GM12872 (cell line): ENCODE results near the gene UBE2L3.
A peak's percentile ranks its signal among the peaks of the same experiment; 100 is the strongest.

Source experiments
- CTCF ChIP-seq: IDR thresholded peaks from 3 replicates; pipeline ENCODE4 v1.5.1; 2011; ENCODE audit warnings: low read depth, mild to moderate bottlenecking, low read length, moderate library complexity; ENCODE audit not compliant: insufficient read depth

Gene UBE2L3

GRCh38 chr22:21629255-21630149 is 62.0 kb downstream of the UBE2L3 start, which contains the start of gene YDJC:
Gene YDJC, minus strand, starts transcription at chr22:21630022. Its CDS starts 8 bp downstream, at chr22:21630014.
- peak; percentile 82 for TF ChIP-seq CTCF

- no peak for TF ChIP-seq CTCF
Observed at GRCh38 chr22:21631025-21631424, 63.5 kb downstream of the UBE2L3 start.

- TF ChIP-seq CTCF = no peak
Observed at GRCh38 chr22:21632237-21632895, 64.9 kb downstream of the UBE2L3 start, which contains the start of gene CCDC116. Gene CCDC116, plus strand, starts transcription at chr22:21632760. Its CDS starts 422 bp downstream, at chr22:21633182.

GRCh38 chr22:21632931-21633330 is 65.4 kb downstream of the UBE2L3 start:
- TF ChIP-seq CTCF = no peak

- no peak for TF ChIP-seq CTCF
Observed at GRCh38 chr22:21633481-21633880, 66.0 kb downstream of the UBE2L3 start.

- TF ChIP-seq CTCF = no peak
Observed at GRCh38 chr22:21634081-21634480, 66.6 kb downstream of the UBE2L3 start.

- no peak for TF ChIP-seq CTCF
Observed at GRCh38 chr22:21634844-21635243, 67.3 kb downstream of the UBE2L3 start.
